ENCODE results near the gene FGF11.

Gene FGF11

DNA sequence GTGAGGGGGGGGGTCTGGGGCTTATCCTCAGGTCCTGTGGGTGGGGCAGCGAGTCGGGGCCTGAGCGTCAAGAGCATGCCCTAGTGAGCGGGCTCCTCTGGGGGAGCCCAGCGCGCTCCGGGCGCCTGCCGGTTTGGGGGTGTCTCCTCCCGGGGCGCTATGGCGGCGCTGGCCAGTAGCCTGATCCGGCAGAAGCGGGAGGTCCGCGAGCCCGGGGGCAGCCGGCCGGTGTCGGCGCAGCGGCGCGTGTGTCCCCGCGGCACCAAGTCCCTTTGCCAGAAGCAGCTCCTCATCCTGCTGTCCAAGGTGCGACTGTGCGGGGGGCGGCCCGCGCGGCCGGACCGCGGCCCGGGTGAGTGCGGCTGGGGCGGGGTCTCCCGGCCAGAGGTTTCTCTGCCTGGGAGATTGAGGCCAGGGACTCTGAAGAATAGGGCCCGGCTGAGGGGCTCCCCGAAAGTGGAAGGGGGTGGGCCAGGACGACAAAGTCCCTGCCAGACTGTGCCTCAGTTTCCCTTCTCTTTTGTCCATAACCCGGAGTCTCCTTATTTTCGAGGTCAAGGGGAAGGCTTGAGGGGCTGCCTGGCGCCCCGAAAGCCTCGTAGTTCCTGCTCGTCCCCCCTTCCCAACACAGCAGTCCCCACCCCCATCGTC, at the start of gene FGF11:
Gene FGF11 (plus strand): TSS at position 51 of the 651 bp plus-strand sequence. CDS start 109 bp downstream, at position 160.
- no peak for DNase-seq

DNA sequence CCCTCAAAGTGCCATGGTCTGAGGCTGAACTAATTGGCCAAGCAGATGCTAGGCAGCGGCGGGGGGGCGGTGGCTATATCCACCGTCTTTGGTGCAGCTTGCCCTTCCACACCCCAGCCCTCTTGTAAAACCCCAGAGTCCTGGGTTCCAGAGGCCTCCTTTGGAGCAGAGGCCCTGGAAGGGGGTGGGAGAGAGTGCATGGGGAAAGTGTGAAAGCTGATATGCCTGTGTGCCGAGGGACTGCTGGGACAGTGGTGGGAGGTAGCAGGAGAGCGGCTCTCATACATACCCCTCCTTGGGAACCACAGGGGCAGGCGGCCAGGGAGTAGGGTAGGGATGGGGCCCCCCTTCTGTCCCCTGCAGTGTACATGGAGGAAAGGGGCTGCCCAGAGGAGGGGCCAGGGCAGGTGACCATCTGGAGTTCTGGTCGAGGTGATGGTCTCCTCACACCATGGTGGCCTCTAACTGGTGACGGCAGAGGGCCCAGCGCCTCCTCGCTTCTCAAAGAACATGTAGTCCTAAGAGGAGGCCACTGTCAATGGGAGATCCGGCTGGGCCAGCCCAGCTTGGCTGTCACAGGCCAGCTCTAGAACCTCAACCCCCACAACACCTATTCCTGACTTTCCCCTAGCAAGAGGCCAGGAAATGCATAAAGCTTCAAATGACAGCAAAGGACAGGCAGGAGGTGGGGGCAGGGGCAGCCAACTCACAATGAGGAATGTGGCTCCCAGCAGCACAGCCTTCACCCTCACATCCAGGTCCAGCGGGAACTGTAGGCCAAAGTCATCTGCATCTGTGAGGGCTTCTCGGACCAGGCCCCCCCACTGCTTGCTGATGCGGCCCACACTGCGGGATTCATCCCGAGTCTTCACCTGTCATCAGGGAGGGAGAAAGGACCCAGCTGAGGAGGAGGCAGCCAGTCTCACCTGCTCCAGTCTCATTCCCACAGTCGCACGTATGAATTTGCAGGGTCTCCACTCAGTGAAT, 49.1 kb upstream of the FGF11 start:
- DNase-seq: no peak

DNA sequence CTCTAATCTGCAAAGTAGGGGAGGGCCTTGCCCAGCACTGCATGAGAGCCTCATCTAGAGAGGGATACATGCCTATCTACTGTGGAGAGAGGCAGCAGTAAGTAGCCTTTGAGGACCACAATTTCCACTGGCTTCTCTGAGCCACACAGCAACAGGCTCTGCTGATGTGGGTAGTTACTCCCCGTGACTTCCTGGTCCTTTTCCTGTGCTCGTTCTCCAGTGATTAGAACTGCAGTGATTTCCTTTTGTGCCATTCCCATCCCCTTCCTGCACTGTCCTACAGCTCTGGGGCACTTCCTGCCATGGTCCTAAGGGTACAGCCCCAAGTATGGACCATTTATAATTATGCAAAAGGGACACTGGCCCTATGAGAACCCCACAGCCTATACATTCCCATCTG, 48.0 kb upstream of the FGF11 start:
- no peak for DNase-seq

DNA sequence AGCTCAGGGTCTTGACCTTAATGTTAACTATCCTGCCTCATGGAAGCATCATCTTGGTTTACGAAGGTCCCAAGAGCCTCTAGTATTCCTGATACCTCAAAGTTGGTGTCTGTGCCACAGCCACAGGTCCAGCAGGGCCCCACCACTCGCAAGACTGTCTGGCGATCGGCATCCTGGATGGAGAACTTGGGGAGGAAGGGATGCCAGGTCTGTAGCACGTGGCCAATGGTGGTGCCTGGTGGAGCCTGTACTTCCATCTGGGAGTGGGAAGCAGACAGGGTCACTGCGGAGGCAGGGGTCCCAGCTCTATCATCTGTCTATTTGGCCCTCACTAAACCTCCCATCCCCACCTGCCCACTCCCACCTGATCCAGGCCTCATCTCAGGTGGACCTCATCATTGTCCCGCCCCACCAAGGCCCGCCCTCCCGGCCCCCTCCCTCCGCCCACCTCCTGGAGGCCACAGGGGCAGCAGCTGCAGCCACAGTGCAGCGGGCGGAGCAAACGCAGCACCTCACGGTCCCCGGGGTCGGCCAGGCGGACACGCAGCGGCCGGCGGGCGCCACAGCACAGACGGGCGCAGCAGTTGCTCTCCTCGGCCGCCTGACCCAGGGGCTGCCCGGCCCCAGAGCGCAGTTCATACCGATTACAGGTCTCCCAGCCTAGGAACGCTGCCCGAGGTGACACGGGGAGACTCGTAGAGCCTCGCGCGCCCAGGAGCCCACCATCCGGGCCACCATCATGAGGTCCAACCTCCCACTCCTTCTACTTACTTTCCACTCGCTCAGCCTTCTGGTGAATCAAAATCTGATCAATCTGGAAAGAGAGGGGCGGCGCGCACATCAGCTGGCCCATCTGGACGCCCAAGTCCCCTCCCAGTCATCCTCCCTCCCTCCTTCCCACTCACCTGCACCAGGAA, 46.4 kb upstream of the FGF11 start:
- no peak for DNase-seq

DNA sequence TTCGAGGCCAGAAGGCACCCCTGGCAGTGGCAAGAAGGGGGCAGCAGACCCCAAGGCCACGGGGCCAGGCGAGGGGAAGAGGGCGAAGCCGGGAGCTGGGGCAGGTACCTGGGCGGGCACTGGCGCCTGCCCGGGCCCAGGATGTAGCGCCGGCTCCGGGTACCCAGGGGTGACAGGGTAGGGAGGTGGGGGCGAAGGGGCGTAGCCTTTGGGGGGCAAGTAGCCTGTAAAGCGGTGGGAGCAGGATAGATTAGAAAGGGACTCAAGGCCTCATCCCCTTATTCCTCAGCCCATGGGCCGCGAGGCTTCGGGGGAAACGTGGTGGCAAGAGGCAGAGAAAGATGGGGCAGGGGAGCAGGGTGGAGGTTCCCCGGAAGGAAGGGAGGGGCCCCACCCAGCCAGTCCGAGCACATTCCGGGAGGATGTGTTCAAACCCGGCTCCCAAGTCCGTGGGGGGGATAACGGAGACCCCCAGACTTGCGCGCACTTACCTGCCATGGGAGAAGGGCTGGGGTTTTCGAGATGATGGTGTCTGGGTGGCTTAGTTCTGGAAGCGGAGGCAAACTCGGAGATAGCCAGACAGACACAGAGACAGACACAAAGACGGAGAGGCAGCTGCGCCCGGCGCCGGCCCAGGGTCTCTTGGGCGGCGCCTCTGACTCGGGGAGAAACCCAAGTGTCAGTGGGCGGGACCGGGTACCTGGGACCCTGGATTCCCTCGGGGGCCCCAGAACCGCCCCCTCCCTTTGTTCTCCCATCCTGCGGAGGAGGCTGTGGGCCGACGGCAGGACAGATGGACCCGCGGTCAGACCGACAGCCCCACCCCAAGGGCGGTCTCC, 45.5 kb upstream of the FGF11 start:
- DNase-seq: no peak

DNA sequence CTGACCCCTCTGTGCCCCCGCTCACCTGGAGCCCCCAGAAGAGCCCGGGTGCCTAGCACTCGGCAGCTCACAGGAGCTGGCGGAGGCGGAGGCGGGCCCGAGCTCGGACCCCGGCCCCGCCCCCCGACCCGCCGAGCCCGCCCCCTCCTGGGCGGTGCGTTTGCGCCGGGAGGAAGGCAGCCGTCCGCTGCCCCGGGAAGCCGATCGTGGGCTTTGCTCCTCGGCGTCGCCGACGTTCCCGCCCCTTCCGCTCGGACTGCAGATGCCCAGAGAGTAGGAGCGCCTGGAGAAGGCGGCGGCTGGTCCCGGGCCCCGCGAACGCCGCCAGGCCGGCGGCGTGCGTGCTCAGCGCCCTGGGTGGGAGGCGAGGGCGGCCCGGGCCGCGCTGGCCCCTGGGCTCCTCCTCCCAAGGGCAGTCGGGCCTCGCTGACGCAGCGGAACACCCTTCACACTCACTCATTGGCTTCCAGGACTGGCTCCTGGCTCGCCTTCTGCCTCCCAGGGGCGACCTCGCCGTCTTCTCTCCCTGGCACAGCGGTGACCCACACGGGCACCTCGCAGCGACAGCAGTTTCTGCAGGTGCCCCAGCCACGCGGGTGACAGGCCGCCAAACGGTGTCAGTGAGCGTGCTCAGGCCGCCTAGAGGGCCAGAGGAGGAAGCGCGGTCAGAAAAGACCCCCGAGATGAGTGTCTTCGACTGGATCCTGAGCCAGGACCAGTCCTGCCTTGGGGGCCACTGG, 44.7 kb upstream of the FGF11 start, which contains the start of gene PLSCR3:
Gene PLSCR3 (minus strand): TSS at position 74 of the 740 bp plus-strand sequence. CDS start 415 bp downstream, outside the sequence.
- peak in 13 of 14 donors; percentile 62 to 93 (median 79) for DNase-seq

DNA sequence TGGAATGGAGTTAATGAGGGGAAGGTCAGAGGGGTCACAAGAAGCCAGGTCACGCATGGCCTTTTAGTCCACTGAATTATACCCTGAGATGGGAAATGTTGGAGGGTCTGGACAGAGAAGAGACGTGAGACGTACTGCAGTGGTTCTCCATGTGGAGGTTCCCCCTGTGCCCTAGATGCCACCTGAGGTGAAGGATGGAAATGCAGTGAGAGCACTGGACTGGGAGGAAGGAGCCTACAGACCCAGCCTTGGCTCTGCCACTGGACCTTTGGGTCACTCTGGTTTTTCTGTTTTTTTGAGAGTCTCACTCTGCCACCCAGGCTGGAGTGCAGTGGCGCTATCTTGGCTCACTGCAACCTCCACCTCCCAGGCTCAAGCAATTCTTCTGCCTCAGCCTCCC, 43.2 kb upstream of the FGF11 start:
- no peak for DNase-seq

DNA sequence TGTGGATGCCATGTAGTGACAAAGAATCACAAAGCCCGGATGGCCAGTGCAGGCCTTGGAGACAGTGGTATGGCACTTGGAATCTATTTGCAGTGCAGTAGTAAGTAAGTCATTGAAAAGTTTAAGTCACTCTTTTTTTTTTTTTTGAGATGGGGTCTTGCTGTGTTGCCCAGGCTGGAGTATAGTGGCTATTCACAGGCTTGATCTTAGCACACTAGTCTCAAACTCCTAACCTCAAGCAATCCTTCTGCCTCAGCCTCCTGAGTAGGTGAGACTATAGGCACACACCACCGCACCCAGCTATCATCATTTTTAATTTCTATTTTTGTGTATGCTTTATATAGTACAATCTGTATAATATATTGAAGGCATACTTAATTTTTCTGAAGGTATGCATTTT, 40.7 kb upstream of the FGF11 start:
- no peak for DNase-seq

DNA sequence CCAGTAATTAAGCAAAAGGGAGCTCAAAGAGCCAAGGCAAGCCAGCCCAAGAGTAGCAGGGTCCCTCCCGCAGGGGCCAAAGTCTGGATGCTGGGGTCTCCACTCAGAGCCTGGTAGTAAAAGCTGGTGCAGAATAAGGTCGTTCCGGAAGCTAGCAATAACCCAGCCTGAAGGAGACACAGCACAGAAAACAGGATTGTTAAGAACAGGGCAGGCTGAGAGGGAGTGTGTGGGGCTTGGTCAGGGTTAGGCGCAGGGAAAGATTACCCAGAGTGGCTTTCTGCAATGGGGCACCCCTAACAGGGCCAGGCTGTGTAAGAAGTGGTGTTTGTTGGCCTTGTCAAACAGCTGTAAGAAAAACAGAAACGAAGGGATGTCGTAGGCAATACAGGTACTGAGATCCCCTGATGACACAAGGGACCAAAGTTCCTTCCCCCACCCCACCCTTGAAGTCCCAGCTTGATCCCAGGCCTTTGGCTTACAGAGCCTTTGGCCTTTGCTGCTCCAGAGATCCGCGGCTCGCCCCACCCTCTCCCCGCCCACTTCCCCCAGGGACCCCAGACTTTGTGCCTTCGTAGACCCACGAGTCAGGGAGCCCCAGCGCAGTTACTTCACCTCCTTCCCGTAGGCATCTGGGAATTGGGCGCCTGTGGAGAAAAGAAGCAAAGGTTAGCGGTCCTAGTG, 36.1 kb upstream of the FGF11 start:
- no peak for DNase-seq

DNA sequence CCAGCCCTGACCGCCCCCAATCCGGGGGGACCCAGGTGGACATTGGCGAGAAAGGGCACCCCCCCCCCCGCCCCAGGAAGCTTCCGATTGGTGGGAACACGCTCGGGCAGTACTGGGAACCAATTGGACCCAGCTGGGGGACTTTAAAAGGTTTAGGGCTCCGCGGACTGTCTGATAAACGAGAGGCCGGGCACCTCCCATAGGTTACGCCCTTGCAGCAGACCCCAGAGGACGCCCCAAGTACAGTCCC, 35.7 kb upstream of the FGF11 start:
- no peak for DNase-seq

DNA sequence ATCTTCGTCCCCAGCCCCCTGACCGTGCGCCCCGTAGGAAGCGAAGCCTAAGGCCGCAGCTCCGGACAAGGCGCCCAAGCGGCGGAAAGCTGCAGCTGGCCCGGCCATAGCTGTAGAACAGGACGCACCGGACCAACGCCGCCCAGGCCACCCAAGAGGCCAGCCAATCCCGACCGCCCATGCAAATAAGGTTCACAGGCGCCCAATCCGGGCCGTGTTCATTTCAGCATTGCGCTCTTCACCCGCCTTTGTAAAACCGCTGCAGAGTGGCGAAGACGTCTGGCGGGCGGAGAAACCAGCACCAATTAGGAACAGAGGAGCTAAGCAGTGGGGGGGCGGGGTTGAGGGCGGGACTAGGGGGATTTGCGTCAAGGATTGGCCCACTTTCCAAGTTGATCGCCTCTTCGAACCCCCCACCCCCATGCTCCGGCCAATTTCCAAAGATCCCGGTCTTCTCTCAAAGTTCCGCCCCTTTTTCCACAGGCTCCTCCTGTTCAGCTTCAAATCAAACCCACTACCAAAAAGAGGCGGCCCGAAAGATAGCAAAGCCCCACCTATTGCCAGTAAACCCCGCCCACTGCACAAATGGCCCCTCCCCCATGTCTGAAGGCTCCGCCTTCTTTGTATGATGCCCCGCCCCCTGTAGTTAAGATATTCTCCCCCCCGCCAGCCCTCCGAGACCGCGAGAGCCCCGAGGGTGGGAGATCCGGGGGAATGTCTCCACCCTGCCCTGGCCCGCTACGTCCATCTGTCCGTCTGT, 35.2 kb upstream of the FGF11 start, which contains the start of gene TMEM256:
Gene TMEM256 (minus strand): TSS at position 121 of the 760 bp plus-strand sequence. CDS start 13 bp downstream, at position 108.
- peak; percentile 94 to 100 (median 99) for DNase-seq

DNA sequence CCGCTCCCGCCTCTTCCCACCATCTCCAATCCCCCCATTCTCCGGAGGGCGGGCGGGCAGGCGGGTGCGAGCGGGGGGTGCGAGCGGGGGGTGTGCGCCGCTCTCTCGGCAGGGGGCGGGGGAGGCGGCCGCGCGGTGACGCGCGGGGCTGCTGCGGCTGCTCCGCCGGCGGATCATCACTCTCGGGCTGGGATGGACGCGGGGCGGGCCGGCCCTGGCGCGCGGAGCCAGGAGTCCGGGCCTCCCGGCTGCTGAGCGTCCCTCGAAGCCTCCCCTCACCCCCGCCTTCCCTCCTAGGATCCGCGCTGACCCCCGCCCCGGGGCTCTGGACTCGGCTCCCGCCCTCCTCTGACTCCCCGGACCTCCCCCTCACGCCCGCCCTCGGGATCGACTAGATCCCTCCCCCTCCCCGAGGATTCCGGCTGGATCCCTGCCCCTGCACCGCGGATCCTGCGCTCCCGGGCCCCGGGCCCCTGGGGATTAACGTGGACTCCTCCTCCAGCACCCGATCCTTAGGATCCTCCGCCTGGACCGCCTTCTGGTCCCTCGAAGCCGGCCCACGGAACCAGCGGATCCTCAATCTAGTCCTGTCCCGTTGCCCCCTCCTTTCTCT, 34.5 kb upstream of the FGF11 start:
- DNase-seq: peak in 6 of 14 donors; percentile 6 to 97 (median 78)

DNA sequence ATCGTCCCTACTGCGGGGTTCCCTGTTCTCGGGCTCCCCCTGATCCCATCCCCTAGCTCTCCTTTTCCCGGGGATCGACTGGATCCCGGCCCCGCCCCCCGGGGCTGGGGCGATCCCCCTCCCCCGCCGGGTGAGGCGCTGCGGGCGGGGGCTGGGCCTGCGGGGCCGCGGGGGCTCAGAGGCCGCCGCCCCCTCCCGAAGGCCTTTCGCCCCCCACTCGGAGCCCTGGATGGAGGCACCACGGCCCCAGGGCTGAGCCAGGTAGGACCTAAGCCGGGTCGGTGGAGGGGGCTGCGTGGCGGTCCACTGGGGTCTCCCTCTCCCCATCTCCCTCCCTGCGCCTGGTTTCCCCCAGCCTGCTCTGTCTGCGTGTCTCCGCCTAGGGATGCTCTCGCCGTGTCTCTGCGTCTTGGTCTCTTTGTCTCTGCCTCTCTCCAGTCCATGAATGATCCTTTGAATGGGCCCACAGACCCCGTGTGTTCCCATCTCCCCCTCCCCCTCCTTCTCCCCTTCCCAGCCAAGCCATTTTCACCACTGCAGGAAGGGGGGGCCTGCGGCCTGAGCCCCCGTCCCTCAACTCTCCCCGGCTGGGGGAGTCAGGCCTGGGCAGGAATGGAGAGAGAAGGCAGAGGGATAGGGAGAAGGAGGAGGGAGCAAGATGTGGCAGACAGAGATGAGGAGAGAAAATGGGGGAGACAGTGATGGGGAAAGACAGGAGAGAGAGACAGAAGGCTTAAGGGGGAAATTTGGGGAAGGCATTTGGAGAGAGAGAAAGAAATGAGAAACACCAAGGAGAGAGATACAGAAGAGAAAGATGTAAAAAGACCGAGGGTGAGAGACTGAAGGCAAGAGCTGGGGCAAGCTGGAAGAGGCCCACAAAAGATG, 33.7 kb upstream of the FGF11 start:
- DNase-seq: peak in 7 of 14 donors; percentile 28 to 58 (median 38)

DNA sequence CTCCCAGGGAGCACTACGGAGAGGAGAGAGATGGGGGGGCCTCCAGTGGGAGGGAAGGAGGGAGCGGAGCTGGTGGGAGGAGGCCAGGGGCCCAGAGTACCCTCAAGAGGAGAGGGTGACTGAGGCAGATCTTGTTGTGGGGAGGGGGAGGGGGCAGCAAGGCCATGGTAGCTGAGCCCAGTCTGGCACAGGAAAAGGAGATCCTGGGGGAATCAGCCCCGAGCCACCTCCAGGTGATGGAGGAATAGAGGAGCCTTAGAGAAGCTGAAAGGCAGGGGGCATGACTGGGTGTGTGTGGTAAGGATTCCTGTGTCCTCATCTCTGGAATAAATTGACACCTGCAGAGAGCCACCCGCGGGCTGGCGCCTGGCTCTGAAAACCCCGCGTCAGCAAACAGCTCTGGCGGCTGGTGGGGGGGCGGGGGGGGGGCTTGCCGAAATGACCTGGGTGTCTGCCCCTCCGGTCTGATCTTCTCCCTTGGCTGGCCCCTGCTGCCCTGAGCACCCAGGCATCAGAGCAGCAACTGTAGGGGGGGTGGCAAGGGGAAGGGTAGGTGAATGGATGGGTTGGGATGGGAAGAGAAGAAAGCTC, 33.0 kb upstream of the FGF11 start:
- peak in 1 of 14 donors; percentile 33 for DNase-seq

DNA sequence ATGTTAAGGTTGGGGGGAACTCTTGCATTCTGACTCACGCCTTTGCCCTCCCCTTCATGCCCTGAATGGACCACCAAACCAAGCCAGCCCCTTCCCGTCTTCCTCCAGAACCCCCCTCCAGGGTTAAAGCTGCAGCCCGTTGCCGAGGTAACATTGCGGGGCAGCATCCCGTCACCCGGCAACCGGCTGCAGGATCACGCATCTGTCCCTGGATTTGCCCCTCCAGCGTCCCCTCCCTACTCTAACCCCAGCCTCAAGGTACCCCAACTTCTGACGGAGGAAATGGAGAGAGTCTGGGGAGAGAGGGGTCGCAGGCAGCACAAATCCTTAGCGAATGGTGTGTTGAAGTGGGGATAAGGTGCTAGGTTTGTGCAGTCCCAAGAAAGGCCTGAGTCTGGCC, 32.2 kb upstream of the FGF11 start:
- no peak for DNase-seq

DNA sequence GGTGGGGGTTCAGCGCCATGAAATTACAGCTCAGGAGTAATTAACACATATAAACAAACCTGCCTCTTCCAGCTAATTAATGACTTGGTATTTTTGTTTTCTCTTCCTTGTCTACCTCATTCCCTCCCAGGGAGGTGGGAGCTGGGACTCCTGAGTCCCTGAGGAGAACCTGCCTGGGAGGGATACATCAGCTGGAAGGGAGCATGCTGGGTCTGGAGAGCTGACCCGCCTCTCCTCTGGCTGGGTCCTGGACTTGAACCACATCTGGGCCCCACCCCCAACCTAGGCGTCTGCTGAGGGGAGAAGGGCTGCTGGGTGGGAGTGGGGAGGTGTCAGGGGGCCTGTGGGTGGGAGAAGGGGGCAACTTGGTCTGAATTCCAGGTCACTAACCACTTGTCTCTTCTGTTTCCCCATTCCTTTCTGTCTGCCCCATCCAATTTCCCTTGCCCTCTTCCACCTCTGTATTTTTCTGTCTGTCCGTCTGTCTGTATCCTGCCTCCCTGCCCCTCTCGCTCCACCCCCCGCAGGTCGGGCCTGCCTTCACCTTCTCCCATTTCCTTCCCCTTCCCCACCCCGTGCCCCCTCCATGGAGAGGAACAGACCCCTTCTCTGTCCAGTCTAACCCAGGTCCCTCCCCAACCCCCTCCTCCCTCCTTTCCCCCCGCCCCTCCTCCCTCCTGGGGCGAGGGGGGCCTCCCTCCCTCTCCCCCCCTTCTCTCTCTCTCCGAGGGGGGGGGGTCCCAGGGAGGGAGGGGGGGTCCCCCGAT, 31.6 kb upstream of the FGF11 start, which contains the start of gene NLGN2:
Gene NLGN2 (plus strand): TSS at position 361 of the 767 bp plus-strand sequence. CDS start 411 bp downstream, outside the sequence.
- DNase-seq: no peak
